Measurements from ENCODE around the gene HOXA5. TPM values are rescaled to one million over a fixed set of nuclear protein-coding genes. Genes with fewer than 3 reads are reported as not detected.

HOXA5 gene
- total and polyA plus RNA-seq, 2 of the 8 experiments (the other 6 are each of a cell fraction or from before 2014, with no cell fraction given), result not detected

- Histone ChIP-seq H4K91ac (replicated peaks; ENCODE audit: insufficient read length, low read length) (no peak overlapping the region), H3K9me3 (ENCODE audit: insufficient read depth in 2 of 2, low read depth in 1 of 2, low read length in 1 of 2) (peaks cover 0 to 17% of the 10 kb centered on the region in 2 experiments; a peak in 1 of 4 replicates), H3K27ac (ENCODE audit: low read depth, low read length) (no peak overlapping the region), H2BK20ac (ENCODE audit: low read length) (no peak overlapping the region), H3K23ac (ENCODE audit: insufficient read length) (no peak overlapping the region), H3K56ac (replicated peaks; ENCODE audit: insufficient read length, low read depth, low read length) (no peak overlapping the region), H2BK120ac (replicated peaks; ENCODE audit: low read depth, low read length) (no peak overlapping the region), H2AFZ (ENCODE audit: low read length) (no peak overlapping the region; the same call in 1 of the 2 replicates), H2BK5ac (ENCODE audit: low read depth, low read length) (no peak overlapping the region), H3K23me2 (ENCODE audit: low read depth, low read length) (no peaks in the 10 kb centered on the region), H3K4me3 (ENCODE audit: extremely low read depth in 1 of 4, insufficient read depth in 2 of 4, low read depth in 3 of 4, low read length in 4 of 4) (peak overlapping the region in 3 of 4 experiments; percentile 38 to 60 (median 45); a peak in 5 of 8 replicates), H3K27me3 (replicated peaks in 1 of 4; ENCODE audit: control insufficient read depth in 3 of 4, extremely low read depth in 1 of 4, insufficient read depth in 3 of 4, low read length in 3 of 4) (peaks cover 98 to 100% (median 99%) of the 10 kb centered on the region in 4 experiments), H3K14ac (ENCODE audit: insufficient read length) (no peak overlapping the region), H4K8ac (ENCODE audit: extremely low read depth, insufficient read depth, low read length) (no peak overlapping the region), H3K79me2 (ENCODE audit: control insufficient read depth in 1 of 2, insufficient read depth in 2 of 2, low read length in 2 of 2) (no peaks in the 10 kb centered on the region), H3K36me3 (ENCODE audit: control insufficient read depth in 2 of 4, insufficient read depth in 4 of 4, low read length in 3 of 4) (peaks cover 0 to 28% (median 0%) of the 10 kb centered on the region in 4 experiments; a peak in 1 of 8 replicates), H3K18ac (ENCODE audit: extremely low read depth, low read length) (no peak overlapping the region), H3K4me1 (replicated peaks in 1 of 4; ENCODE audit: control insufficient read depth in 3 of 4, insufficient read depth in 4 of 4, low read length in 3 of 4) (peaks cover 0 to 2% (median 0%) of the 10 kb centered on the region in 4 experiments; a peak in 4 of 7 replicates), H2AK5ac (ENCODE audit: low read depth, low read length) (no peak overlapping the region), H3K4ac (replicated peaks; ENCODE audit: insufficient read length, low read depth, low read length) (no peak overlapping the region), H4K20me1 (replicated peaks in 1 of 2; ENCODE audit: control insufficient read depth in 1 of 2, insufficient read depth in 2 of 2, low read length in 2 of 2) (peaks cover 14 to 27% of the 10 kb centered on the region in 2 experiments), H4K5ac (ENCODE audit: insufficient read length, low read depth, low read length) (no peak overlapping the region), H3K9ac (replicated peaks in 1 of 4; ENCODE audit: extremely low read depth in 1 of 4, low read depth in 3 of 4, low read length in 3 of 4) (no peak overlapping the region), H3K79me1 (ENCODE audit: low read depth, low read length) (no peaks in the 10 kb centered on the region), H2BK15ac (ENCODE audit: low read length) (no peak overlapping the region), H3K4me2 (ENCODE audit: insufficient read depth in 1 of 2, low read depth in 2 of 2, low read length in 2 of 2) (peak overlapping the region; percentile 0 to 77; a peak in 3 of 4 replicates), H2BK12ac (ENCODE audit: low read depth, low read length) (no peak overlapping the region)
- ChIA-PET POLR2A (ENCODE audit: partially characterized antibody) (interaction anchor here (0.6 to 0.7 kb wide), 2 partner anchors 26 to 958 kb away, joined by 3 to 4 read pairs; no protein-coding TSS in a partner anchor), CTCF (ENCODE audit: partially characterized antibody) (interaction anchor here (0.5 to 4.4 kb wide), 37 partner anchors 10 to 845 kb away, joined by 3 to 80 read pairs (median 4); partner anchors contain the start of genes HOXA3, HOXA4, HOXA5 and HOXA6)
- WGBS, 2 experiments (ENCODE audit: extremely low coverage in 1 of 2, insufficient coverage in 1 of 2, insufficient read length in 1 of 2, insufficient replicate concordance in 2 of 2, low coverage in 1 of 2, low lambda C conversion rate in 2 of 2, missing lambda C conversion rate in 1 of 2), result 11% methylated on average over 45 of the region's 54 CpGs; no CpG with 5 or more reads in 1 of the 2 experiments
- FAIRE-seq (no peak), DNase-seq (ENCODE audit: low read depth in 1 of 2, low spot score in 2 of 2) (peak; percentile 59 to 96)
- TF ChIP-seq PHF8 (conservative IDR thresholded peaks at IDR 0.05; ENCODE audit: low read depth, low read length), result no peak
- no peak for TF ChIP-seq TCF12 (IDR thresholded peaks at IDR 0.05; ENCODE audit: low read depth, low read length)
- TF ChIP-seq EZH2 (IDR thresholded peaks at IDR 0.05; ENCODE audit: low read depth, low read length, severe bottlenecking), result peak; percentile 97
- TF ChIP-seq TEAD4 (IDR thresholded peaks at IDR 0.05; ENCODE audit: low read depth, low read length), result peak; percentile 60; the same call in 1 of the 2 replicates
- no peak for TF ChIP-seq EGR1 (IDR thresholded peaks at IDR 0.05; ENCODE audit: borderline replicate concordance, low read depth, low read length)
- TF ChIP-seq CHD1 (IDR thresholded peaks at IDR 0.05; ENCODE audit: low read depth, low read length), result no peak
- no peak for TF ChIP-seq CREB1 (IDR thresholded peaks at IDR 0.05)
- TF ChIP-seq NRF1 (IDR thresholded peaks at IDR 0.05; ENCODE audit: low read depth, low read length), result no peak
- TF ChIP-seq, protein P1, sequence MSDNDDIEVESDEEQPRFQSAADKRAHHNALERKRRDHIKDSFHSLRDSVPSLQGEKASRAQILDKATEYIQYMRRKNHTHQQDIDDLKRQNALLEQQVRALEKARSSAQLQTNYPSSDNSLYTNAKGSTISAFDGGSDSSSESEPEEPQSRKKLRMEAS (IDR thresholded peaks at IDR 0.05), result peak; percentile 28; the same call in 1 of the 2 replicates
- TF ChIP-seq SIRT6 (IDR thresholded peaks at IDR 0.05; ENCODE audit: low read length), result no peak
- TF ChIP-seq KDM5A (IDR thresholded peaks at IDR 0.05; ENCODE audit: low read length), result no peak
- TF ChIP-seq POLR2A (IDR thresholded peaks at IDR 0.05; ENCODE audit: control extremely low read depth in 1 of 2, low read depth in 2 of 2, low read length in 2 of 2), result no peak
- TF ChIP-seq ZNF274 (IDR thresholded peaks at IDR 0.05; ENCODE audit: borderline replicate concordance, extremely low read depth, low read length), result no peak
Measured at GRCh38 chr7:27160546-27161213, 17.2 kb upstream of the HOXA5 start.
